GM19239 (cell line): ENCODE measurements around the gene PLS1.
A peak's percentile ranks its signal among the peaks of the same experiment; 100 is the strongest.
"Not testable (repeated sequence)": the region's sequence is repeated elsewhere in the genome, so short reads cannot be mapped to it uniquely, and the experiment has no call there.

Experiments
- DNase-seq: peaks from one replicate; pipeline ENCODE4 v3.0.0; 2011; ENCODE audit warnings: low spot score; ENCODE audit not compliant: insufficient read length
- FAIRE-seq: peaks from 2 replicates; lab custom pipeline; 2011; peaks lifted over from hg19 to GRCh38; lab: Jason Lieb, UNC

Gene PLS1

GRCh38 chr3:142592268-142592667 lies 3.9 kb upstream of the PLS1 start:
- not testable (repeated sequence) for DNase-seq, FAIRE-seq

- DNase-seq (no peak), FAIRE-seq (no peak)
Measured at GRCh38 chr3:142595141-142595540, 1.1 kb upstream of the PLS1 start.

GRCh38 chr3:142595581-142595950 lies 627 bp upstream of the PLS1 start:
- no peak for FAIRE-seq
- DNase-seq: no peak

- no peak for DNase-seq
- FAIRE-seq: no peak
Measured at GRCh38 chr3:142596726-142597088, 514 bp downstream of the PLS1 start.

GRCh38 chr3:142597906-142598305 lies 1.7 kb downstream of the PLS1 start:
- no peak for FAIRE-seq
- no peak for DNase-seq

- FAIRE-seq (no peak), DNase-seq (no peak)
Measured at GRCh38 chr3:142601713-142602112, 5.5 kb downstream of the PLS1 start.

- DNase-seq: no peak
- no peak for FAIRE-seq
Measured at GRCh38 chr3:142602619-142603385, 6.6 kb downstream of the PLS1 start.

- FAIRE-seq, DNase-seq: not testable (repeated sequence)
Measured at GRCh38 chr3:142603386-142603705, 7.2 kb downstream of the PLS1 start.

- FAIRE-seq (peak; percentile 18), DNase-seq (no peak)
Measured at GRCh38 chr3:142604940-142605339, 8.7 kb downstream of the PLS1 start.

- DNase-seq (no peak), FAIRE-seq (no peak)
Measured at GRCh38 chr3:142608631-142609030, 12.4 kb downstream of the PLS1 start.

- FAIRE-seq: no peak
- no peak for DNase-seq
Measured at GRCh38 chr3:142609136-142609535, 12.9 kb downstream of the PLS1 start.

- FAIRE-seq: no peak
- no peak for DNase-seq
Measured at GRCh38 chr3:142611206-142611605, 15.0 kb downstream of the PLS1 start.

GRCh38 chr3:142613491-142613890 lies 17.3 kb downstream of the PLS1 start:
- no peak for DNase-seq
- no peak for FAIRE-seq

GRCh38 chr3:142614059-142614626 lies 17.9 kb downstream of the PLS1 start:
- FAIRE-seq (no peak), DNase-seq (no peak)

GRCh38 chr3:142615171-142615570 lies 19.0 kb downstream of the PLS1 start:
- DNase-seq (no peak), FAIRE-seq (no peak)

- DNase-seq: no peak
- no peak for FAIRE-seq
Measured at GRCh38 chr3:142618917-142619461, 22.8 kb downstream of the PLS1 start.

GRCh38 chr3:142622405-142622804 lies 26.2 kb downstream of the PLS1 start:
- no peak for DNase-seq
- FAIRE-seq: no peak

GRCh38 chr3:142623194-142623593 lies 27.0 kb downstream of the PLS1 start:
- DNase-seq (no peak), FAIRE-seq (no peak)

GRCh38 chr3:142624341-142625152 lies 28.4 kb downstream of the PLS1 start:
- no peak for DNase-seq
- FAIRE-seq: no peak

GRCh38 chr3:142625153-142625440 lies 28.9 kb downstream of the PLS1 start:
- FAIRE-seq (no peak), DNase-seq (no peak)

- FAIRE-seq: no peak
Measured at GRCh38 chr3:142626971-142627370, 30.8 kb downstream of the PLS1 start.

More at GRCh38 chr3:142626971-142627370, 30.8 kb downstream of the PLS1 start:
- no peak for DNase-seq
